HEK293 (cell line): Measurements from ENCODE around the gene UTP14A.

Experiments
- CTCF ChIA-PET: fragments of 350-600 bp; formaldehyde crosslinking; extraction: SDS; loops from one replicate; lab custom pipeline; 2021; ENCODE audit warnings: antibody characterized with exemption; lab: Yijun Ruan, JAX
- POLR2A ChIA-PET: fragments of 300-600 bp; formaldehyde crosslinking; extraction: SDS; loops from one replicate; lab custom pipeline; 2020; ENCODE audit warnings: antibody characterized with exemption, inconsistent platforms; lab: Yijun Ruan, JAX
- H3K27ac ChIP-seq: fragments of 200-500 bp; sonication (Bioruptor generic); 2 replicates; pipeline ENCODE4 v1.5.1; 2014; ENCODE audit warnings: low read depth, low read length, control low read depth, inconsistent platforms; ENCODE audit errors: extremely low read depth
- H3K36me3 ChIP-seq, 2 experiments: fragments of 200-500 bp in 1 of 2; sonication (Bioruptor generic) in 1 of 2; 1 replicate in 1 of 2; 2 replicates in 1 of 2; pipeline ENCODE4 v1.5.1; 2014 to 2017; ENCODE audit warnings: inconsistent platforms in 2 of 2, low read length in 2 of 2; ENCODE audit not compliant: control insufficient read depth in 2 of 2, insufficient read depth in 1 of 2
- H3K4me1 ChIP-seq: fragments of 200-500 bp; sonication (Bioruptor generic); 2 replicates; pipeline ENCODE4 v1.5.1; 2014; ENCODE audit warnings: mild to moderate bottlenecking, low read length, inconsistent platforms; ENCODE audit not compliant: control insufficient read depth, insufficient read depth
- H3K4me3 ChIP-seq: 2 replicates; pipeline ENCODE4 v1.5.1; 2011; ENCODE audit warnings: low read depth, mild to moderate bottlenecking, control low read depth, low read length, moderate library complexity
- H3K9me3 ChIP-seq: fragments of 200-500 bp; sonication (Bioruptor generic); 2 replicates; pipeline ENCODE4 v1.5.1; 2014; ENCODE audit warnings: low read depth, low read length, inconsistent platforms; ENCODE audit not compliant: control insufficient read depth, insufficient read depth
- KLF7 ChIP-seq: fragments of 450-650 bp; formaldehyde crosslinking; IDR thresholded peaks from 2 replicates; pipeline ENCODE4 v1.5.1; 2016; ENCODE audit warnings: missing biosample characterization, missing genetic modification characterization, borderline replicate concordance
- ZBTB17 ChIP-seq: fragments of 450-650 bp; formaldehyde crosslinking; IDR thresholded peaks from 2 replicates; pipeline ENCODE4 v1.5.1; 2016; ENCODE audit warnings: missing biosample characterization, missing genetic modification characterization
- ZNF146 ChIP-seq: fragments of 450-650 bp; formaldehyde crosslinking; IDR thresholded peaks from 2 replicates; pipeline ENCODE4 v1.5.1; 2016; ENCODE audit warnings: missing biosample characterization, missing genetic modification characterization
- ZNF174 ChIP-seq: fragments of 450-650 bp; formaldehyde crosslinking; IDR thresholded peaks from 2 replicates; pipeline ENCODE4 v1.5.0; 2017; ENCODE audit warnings: missing biosample characterization, mild to moderate bottlenecking, missing genetic modification characterization
- ZNF521 ChIP-seq: fragments of 450-650 bp; formaldehyde crosslinking; IDR thresholded peaks from 2 replicates; pipeline ENCODE4 v1.5.1; 2017; ENCODE audit warnings: missing biosample characterization, mild to moderate bottlenecking, missing genetic modification characterization
- ZNF639 ChIP-seq: fragments of 450-650 bp; formaldehyde crosslinking; IDR thresholded peaks from 2 replicates; pipeline ENCODE4 v1.5.1; 2016; ENCODE audit warnings: missing biosample characterization, missing genetic modification characterization
- ZNF768 ChIP-seq: fragments of 450-650 bp; formaldehyde crosslinking; IDR thresholded peaks from 2 replicates; pipeline ENCODE4 v1.5.1; 2018; ENCODE audit warnings: missing biosample characterization, mild to moderate bottlenecking, missing genetic modification characterization
- ZSCAN30 ChIP-seq: fragments of 450-650 bp; IDR thresholded peaks from 2 replicates; pipeline ENCODE4 v1.5.1; 2018; ENCODE audit warnings: missing biosample characterization, mild to moderate bottlenecking, missing genetic modification characterization, moderate library complexity
- TF ChIP-seq, protein P1 (sequence below): fragments of 450-650 bp; formaldehyde crosslinking; IDR thresholded peaks from 2 replicates; pipeline ENCODE4 v1.5.1; 2017; ENCODE audit warnings: missing biosample characterization, missing genetic modification characterization
- TF ChIP-seq, protein P2 (sequence below): fragments of 450-650 bp; formaldehyde crosslinking; IDR thresholded peaks from 2 replicates; pipeline ENCODE4 v1.5.0; 2017; ENCODE audit warnings: missing biosample characterization, missing genetic modification characterization, borderline replicate concordance

UTP14A gene

GRCh38 chrX:129968968-129969367 lies 63.0 kb downstream of the UTP14A start:
- Histone ChIP-seq H3K27ac (no peak overlapping the region), H3K9me3 (no peaks in the 10 kb centered on the region), H3K4me1 (no peaks in the 10 kb centered on the region), H3K36me3 (no peaks in the 10 kb centered on the region), H3K4me3 (no peak overlapping the region)
- TF ChIP-seq ZNF174 (tag by site-specific recombination) (no peak), ZNF146 (tag by site-specific recombination) (peak; percentile 33; the same call in 1 of the 2 replicates)
- POLR2A ChIA-PET = no interaction called here
- CTCF ChIA-PET = no interaction called here

- ChIA-PET POLR2A (interaction anchor here (1.3 kb wide), 1 partner anchor 14 kb away, joined by 3 read pairs; no protein-coding TSS in a partner anchor), CTCF (no interaction called here)
- no peak for TF ChIP-seq ZSCAN30 (tag by site-specific recombination)
- TF ChIP-seq KLF7 (tag by site-specific recombination) = no peak
- no peak for TF ChIP-seq ZNF768 (tag by site-specific recombination)
- TF ChIP-seq ZBTB17 (tag by site-specific recombination) = no peak
- no peak for TF ChIP-seq ZNF639 (tag by site-specific recombination)
- TF ChIP-seq, protein P1, sequence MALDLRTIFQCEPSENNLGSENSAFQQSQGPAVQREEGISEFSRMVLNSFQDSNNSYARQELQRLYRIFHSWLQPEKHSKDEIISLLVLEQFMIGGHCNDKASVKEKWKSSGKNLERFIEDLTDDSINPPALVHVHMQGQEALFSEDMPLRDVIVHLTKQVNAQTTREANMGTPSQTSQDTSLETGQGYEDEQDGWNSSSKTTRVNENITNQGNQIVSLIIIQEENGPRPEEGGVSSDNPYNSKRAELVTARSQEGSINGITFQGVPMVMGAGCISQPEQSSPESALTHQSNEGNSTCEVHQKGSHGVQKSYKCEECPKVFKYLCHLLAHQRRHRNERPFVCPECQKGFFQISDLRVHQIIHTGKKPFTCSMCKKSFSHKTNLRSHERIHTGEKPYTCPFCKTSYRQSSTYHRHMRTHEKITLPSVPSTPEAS (tag by site-specific recombination) = no peak
- no peak for TF ChIP-seq ZNF521 (tag by site-specific recombination)
- TF ChIP-seq, protein P2, sequence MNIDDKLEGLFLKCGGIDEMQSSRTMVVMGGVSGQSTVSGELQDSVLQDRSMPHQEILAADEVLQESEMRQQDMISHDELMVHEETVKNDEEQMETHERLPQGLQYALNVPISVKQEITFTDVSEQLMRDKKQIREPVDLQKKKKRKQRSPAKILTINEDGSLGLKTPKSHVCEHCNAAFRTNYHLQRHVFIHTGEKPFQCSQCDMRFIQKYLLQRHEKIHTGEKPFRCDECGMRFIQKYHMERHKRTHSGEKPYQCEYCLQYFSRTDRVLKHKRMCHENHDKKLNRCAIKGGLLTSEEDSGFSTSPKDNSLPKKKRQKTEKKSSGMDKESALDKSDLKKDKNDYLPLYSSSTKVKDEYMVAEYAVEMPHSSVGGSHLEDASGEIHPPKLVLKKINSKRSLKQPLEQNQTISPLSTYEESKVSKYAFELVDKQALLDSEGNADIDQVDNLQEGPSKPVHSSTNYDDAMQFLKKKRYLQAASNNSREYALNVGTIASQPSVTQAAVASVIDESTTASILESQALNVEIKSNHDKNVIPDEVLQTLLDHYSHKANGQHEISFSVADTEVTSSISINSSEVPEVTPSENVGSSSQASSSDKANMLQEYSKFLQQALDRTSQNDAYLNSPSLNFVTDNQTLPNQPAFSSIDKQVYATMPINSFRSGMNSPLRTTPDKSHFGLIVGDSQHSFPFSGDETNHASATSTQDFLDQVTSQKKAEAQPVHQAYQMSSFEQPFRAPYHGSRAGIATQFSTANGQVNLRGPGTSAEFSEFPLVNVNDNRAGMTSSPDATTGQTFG (tag by site-specific recombination) = no peak
- H3K4me1 ChIP-seq = peaks cover 5% of the 10 kb centered on the region; the same call in 1 of the 2 replicates
- no peaks in the 10 kb centered on the region for H3K9me3 ChIP-seq
- H3K36me3 ChIP-seq = no peaks in the 10 kb centered on the region
- no peak overlapping the region for H3K4me3 ChIP-seq
- H3K27ac ChIP-seq = no peak overlapping the region
Observed at GRCh38 chrX:129976441-129976840, 70.5 kb downstream of the UTP14A start.
